Glutamatergic neuron (in vitro differentiated cells): ENCODE data around the gene UST. TPM values are rescaled to one million over a fixed set of nuclear protein-coding genes. Genes with fewer than 3 reads are reported as not detected.

Source experiments
- DNase-seq: peaks from one replicate; pipeline ENCODE4 v3.0.0; 2022
- H3K27ac Mint-ChIP-seq: one replicate; pipeline ENCODE4 v1.8.0; 2020; ENCODE audit warnings: mild to moderate bottlenecking, mixed read lengths, inconsistent platforms; ENCODE audit not compliant: unreplicated experiment
- H3K27me3 Mint-ChIP-seq: one replicate; pipeline ENCODE4 v1.8.0; 2020; ENCODE audit warnings: mild to moderate bottlenecking, moderate library complexity, mixed read lengths, inconsistent platforms; ENCODE audit not compliant: unreplicated experiment
- H3K36me3 Mint-ChIP-seq: one replicate; pipeline ENCODE4 v1.8.0; 2020; ENCODE audit warnings: mild to moderate bottlenecking, mixed read lengths, inconsistent platforms; ENCODE audit not compliant: unreplicated experiment
- H3K4me1 Mint-ChIP-seq: one replicate; pipeline ENCODE4 v1.8.0; 2020; ENCODE audit warnings: mild to moderate bottlenecking, low read depth, mixed read lengths, inconsistent platforms; ENCODE audit not compliant: unreplicated experiment
- H3K4me3 Mint-ChIP-seq: one replicate; pipeline ENCODE4 v1.8.0; 2020; ENCODE audit warnings: mild to moderate bottlenecking, mixed read lengths, inconsistent platforms; ENCODE audit not compliant: unreplicated experiment
- H3K9me3 Mint-ChIP-seq: one replicate; pipeline ENCODE4 v1.8.0; 2020; ENCODE audit warnings: mild to moderate bottlenecking, moderate library complexity, mixed read lengths, inconsistent platforms; ENCODE audit not compliant: unreplicated experiment
- total RNA-seq: library from RNA; stranded (reverse); fragmentation: NEBNext Ultra II Directional; extraction: Animal tissue kit (Norgen Biotek cat#: 25700); gene quantifications from one replicate; pipeline ENCODE4 v1.2.1, GENCODE V29; 2021; ENCODE audit not compliant: unreplicated experiment
- TF ChIP-seq, protein P1 (sequence below): fragments of 200-600 bp; sonication (generic); IDR thresholded peaks from one replicate; pipeline ENCODE4 v1.5.0; 2021; ENCODE audit not compliant: partially characterized antibody, unreplicated experiment

UST gene
- total RNA-seq, 1 donor from 2014 or later, result 11.2 TPM

DNA sequence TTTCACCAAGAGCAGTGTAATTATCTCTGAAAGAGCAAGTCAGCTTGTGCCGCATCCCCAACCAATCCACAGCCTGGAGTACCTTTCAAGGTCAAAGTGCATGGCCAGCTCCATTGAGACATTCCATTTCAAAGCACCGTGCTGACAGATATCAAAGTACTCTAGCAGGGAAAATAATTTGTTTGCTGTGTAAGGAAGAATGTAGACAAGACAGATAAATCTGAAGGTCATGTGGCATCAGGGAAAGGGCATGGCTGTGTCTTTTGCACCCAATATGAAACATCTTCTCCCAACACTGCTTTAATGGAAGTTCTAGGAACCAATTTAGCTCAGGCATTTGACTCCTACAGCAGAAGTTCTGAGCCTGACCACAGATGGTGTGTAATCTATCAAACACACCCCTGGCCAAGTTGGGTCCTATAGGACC is 328.0 kb downstream of the UST start:
- Mint-ChIP-seq H3K4me3 (no peak overlapping the region), H3K36me3 (peaks cover 4% of the 10 kb centered on the region), H3K27ac (no peak overlapping the region), H3K9me3 (no peaks in the 10 kb centered on the region), H3K27me3 (no peaks in the 10 kb centered on the region), H3K4me1 (peaks cover 2% of the 10 kb centered on the region)
- TF ChIP-seq, protein P1, sequence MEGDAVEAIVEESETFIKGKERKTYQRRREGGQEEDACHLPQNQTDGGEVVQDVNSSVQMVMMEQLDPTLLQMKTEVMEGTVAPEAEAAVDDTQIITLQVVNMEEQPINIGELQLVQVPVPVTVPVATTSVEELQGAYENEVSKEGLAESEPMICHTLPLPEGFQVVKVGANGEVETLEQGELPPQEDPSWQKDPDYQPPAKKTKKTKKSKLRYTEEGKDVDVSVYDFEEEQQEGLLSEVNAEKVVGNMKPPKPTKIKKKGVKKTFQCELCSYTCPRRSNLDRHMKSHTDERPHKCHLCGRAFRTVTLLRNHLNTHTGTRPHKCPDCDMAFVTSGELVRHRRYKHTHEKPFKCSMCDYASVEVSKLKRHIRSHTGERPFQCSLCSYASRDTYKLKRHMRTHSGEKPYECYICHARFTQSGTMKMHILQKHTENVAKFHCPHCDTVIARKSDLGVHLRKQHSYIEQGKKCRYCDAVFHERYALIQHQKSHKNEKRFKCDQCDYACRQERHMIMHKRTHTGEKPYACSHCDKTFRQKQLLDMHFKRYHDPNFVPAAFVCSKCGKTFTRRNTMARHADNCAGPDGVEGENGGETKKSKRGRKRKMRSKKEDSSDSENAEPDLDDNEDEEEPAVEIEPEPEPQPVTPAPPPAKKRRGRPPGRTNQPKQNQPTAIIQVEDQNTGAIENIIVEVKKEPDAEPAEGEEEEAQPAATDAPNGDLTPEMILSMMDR, result no peak
- DNase-seq, result no peak

DNA sequence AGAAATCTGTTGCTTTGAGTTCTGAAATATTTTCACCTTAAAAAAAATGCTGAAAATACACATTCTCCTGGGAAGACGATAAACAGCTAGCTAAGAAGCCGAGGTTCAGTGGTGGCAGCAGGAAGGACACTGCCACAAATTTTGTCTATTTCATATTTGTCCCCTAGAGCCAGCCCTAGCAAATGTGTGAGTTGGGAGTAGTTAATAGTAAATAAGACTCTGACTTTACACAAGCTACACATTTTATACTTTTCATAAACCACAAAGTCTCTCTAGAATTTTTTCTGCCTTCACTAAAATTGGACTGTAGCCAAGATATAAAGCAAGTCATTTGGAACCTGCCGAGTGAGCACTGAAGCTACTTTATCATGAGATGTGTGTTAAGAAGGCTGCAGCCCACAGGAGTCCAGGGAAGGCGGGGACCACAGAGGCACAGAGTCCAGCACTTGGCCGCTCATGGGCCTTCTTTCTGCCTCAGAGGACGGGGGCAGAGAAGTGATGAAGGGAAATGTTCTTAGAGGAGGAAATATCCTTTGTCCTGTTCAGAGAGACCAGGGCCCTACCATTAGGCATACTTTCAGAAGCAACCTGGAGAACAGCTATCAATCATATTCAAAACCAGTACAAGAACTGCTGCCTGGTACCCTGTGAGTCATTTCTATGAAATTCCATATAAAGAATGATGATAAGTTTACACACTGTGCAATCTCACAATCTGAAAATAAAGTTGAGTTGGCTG is 329.0 kb downstream of the UST start:
- Mint-ChIP-seq H3K4me1 (peaks cover 5% of the 10 kb centered on the region), H3K36me3 (peaks cover 4% of the 10 kb centered on the region), H3K9me3 (no peaks in the 10 kb centered on the region), H3K4me3 (no peak overlapping the region), H3K27me3 (no peaks in the 10 kb centered on the region), H3K27ac (no peak overlapping the region)
- TF ChIP-seq, protein P1, result no peak
- no peak for DNase-seq

DNA sequence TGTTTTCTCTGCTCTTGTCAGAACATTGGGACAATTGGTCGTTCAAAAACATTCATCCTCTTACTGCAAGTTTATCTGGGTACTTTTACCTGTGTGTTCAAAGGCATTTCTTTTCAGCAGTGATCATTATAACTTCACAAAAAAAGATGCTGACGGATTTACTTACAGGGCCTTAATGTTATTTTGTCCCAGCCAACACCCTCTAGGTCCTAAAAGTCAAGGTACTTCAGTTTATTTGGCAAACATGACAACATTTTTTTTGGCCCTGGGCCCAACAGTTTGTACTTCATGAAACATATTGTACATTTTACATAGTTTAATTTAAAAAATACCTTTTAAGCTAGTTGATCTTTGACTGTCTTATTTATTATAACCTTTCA is 329.5 kb downstream of the UST start:
- no peak overlapping the region for H3K4me3 Mint-ChIP-seq
- no peak overlapping the region for H3K27ac Mint-ChIP-seq
- no peak for DNase-seq
- H3K9me3 Mint-ChIP-seq, result no peaks in the 10 kb centered on the region
- no peaks in the 10 kb centered on the region for H3K27me3 Mint-ChIP-seq
- peaks cover 4% of the 10 kb centered on the region for H3K36me3 Mint-ChIP-seq
- TF ChIP-seq, protein P1, result no peak
- peaks cover 5% of the 10 kb centered on the region for H3K4me1 Mint-ChIP-seq

DNA sequence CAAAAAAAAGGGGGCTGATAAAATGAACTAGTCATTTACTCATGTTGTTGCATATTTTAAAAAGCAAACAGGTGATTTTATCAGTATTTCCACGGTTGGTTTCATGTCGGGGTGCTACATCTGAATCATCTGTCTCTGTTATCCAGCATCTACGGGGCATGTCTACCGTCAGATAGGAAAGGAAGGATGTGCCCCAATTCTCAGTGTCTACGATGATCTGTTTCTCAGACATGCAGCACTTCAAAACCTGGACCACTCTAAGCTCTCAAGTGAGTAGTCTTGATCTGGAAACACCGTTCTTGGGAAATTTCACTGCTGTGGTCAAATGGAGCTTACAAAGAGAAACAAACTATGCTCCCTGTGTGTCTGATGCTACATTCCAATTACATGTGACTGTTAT is 330.4 kb downstream of the UST start:
- H3K27ac Mint-ChIP-seq, result no peak overlapping the region
- H3K4me1 Mint-ChIP-seq, result peaks cover 5% of the 10 kb centered on the region
- TF ChIP-seq, protein P1, result no peak
- H3K36me3 Mint-ChIP-seq, result no peaks in the 10 kb centered on the region
- no peaks in the 10 kb centered on the region for H3K9me3 Mint-ChIP-seq
- DNase-seq, result no peak
- no peaks in the 10 kb centered on the region for H3K27me3 Mint-ChIP-seq
- no peak overlapping the region for H3K4me3 Mint-ChIP-seq

DNA sequence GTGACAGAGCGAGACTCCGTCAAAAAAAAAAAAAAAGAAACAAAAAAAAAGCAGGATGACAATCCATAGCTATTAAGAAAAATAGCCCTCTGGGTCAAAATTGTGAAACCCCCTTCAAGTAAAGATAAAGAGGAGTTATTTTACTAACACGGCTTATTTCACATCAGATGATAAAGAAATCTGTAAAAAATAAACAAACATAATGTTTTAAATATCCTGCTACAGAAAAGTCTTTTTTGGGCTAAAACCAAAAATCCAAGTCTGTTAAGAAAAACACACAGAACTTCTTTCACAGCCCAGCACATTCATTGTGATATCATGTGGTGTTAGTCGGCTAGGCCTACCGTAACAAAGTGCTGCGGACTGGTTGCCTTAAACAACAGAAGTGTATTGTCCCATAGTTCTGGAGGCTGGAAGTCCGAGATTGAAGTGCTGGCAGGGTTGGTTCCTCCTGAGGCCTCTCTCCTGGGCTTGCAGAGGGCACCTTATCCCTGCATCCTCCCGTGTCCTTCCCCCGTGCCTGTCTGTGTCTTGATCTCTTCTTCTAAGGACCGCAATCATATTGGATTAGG is 331.5 kb downstream of the UST start:
- Mint-ChIP-seq H3K9me3 (no peaks in the 10 kb centered on the region), H3K4me1 (peaks cover 5% of the 10 kb centered on the region), H3K27me3 (no peaks in the 10 kb centered on the region), H3K36me3 (no peaks in the 10 kb centered on the region), H3K4me3 (no peak overlapping the region), H3K27ac (no peak overlapping the region)
- DNase-seq, result no peak
- TF ChIP-seq, protein P1, result no peak
